HG02840 (cell line): Measurements from ENCODE around the gene KCNQ2.
"Not testable (repeated sequence)": the region's sequence is repeated elsewhere in the genome, so short reads cannot be mapped to it uniquely, and the experiment has no call there.

Experiments
- ATAC-seq: cut with Tn5 transposase; IDR thresholded peaks from one replicate; pipeline ENCODE4 v1.9.1; 2021; ENCODE audit warnings: mild to moderate bottlenecking, moderate library complexity, moderate number of reproducible peaks; ENCODE audit not compliant: unreplicated experiment, low FRiP score

The KCNQ2 gene

GRCh38 chr20:63491635-63492230 lies 19.3 kb upstream of the KCNQ2 start:
- ATAC-seq, result no peak

- ATAC-seq, result no peak
Observed at GRCh38 chr20:63491078-63491477, 18.6 kb upstream of the KCNQ2 start.

GRCh38 chr20:63490416-63490815 lies 18.0 kb upstream of the KCNQ2 start:
- ATAC-seq, result no peak

GRCh38 chr20:63488315-63489251 lies 16.1 kb upstream of the KCNQ2 start:
- ATAC-seq, result no peak

GRCh38 chr20:63487781-63488241 lies 15.4 kb upstream of the KCNQ2 start:
- no peak for ATAC-seq

- ATAC-seq, result no peak
Observed at GRCh38 chr20:63487116-63487764, 14.8 kb upstream of the KCNQ2 start.

GRCh38 chr20:63486300-63486855 lies 13.9 kb upstream of the KCNQ2 start:
- no peak for ATAC-seq

GRCh38 chr20:63484651-63485403 lies 12.4 kb upstream of the KCNQ2 start:
- no peak for ATAC-seq

GRCh38 chr20:63484236-63484635 lies 11.8 kb upstream of the KCNQ2 start:
- no peak for ATAC-seq

GRCh38 chr20:63483834-63484233 lies 11.4 kb upstream of the KCNQ2 start:
- no peak for ATAC-seq

GRCh38 chr20:63482021-63482587 lies 9.6 kb upstream of the KCNQ2 start:
- ATAC-seq, result no peak

GRCh38 chr20:63481503-63481902 lies 9.0 kb upstream of the KCNQ2 start:
- no peak for ATAC-seq

- not testable (repeated sequence) for ATAC-seq
Observed at GRCh38 chr20:63479695-63480419, 7.4 kb upstream of the KCNQ2 start.

GRCh38 chr20:63478346-63479302 lies 6.2 kb upstream of the KCNQ2 start:
- no peak for ATAC-seq

- no peak for ATAC-seq
Observed at GRCh38 chr20:63477944-63478343, 5.5 kb upstream of the KCNQ2 start.

GRCh38 chr20:63477061-63477616 lies 4.7 kb upstream of the KCNQ2 start:
- no peak for ATAC-seq

GRCh38 chr20:63475209-63475608 lies 2.8 kb upstream of the KCNQ2 start:
- ATAC-seq, result no peak
